ENCODE measurements around the gene RNASEH2A. TPM values are rescaled to one million over a fixed set of nuclear protein-coding genes. Genes with fewer than 3 reads are reported as not detected.
A peak's percentile ranks its signal among the peaks of the same experiment; 100 is the strongest.

RNASEH2A gene
- polyA plus RNA-seq, 1 experiment, result 11.7 TPM

DNA sequence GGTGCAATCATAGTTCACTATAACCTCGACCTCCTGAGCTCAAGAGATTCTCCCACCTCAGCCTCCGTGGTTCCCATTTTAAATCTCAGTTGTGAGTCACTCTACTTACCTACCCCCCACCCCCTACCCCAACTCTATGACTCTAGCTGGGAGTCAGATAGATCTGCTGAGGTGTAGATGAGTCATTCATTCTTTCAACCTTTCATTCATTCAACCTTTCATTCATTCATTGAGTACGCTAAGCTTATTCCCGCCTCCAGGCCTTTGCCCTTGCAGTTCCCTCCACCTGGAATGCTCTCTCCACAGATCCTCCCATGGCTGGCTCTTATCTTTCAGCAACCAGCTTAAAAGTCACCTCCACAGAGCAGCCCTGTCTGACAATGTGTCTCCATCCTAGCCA, 30.8 kb downstream of the RNASEH2A start:
- DNase-seq (ENCODE audit: low read depth, low spot score), result no peak
- Histone ChIP-seq H3K4me3 (ENCODE audit: low read depth, low read length) (no peak overlapping the region), H3K9me3 (ENCODE audit: control insufficient read depth, insufficient read depth, low read length) (peaks cover 5% of the 10 kb centered on the region; the same call in 1 of the 2 replicates), H3K27me3 (ENCODE audit: control insufficient read depth, insufficient read depth, low read length) (peaks cover 82% of the 10 kb centered on the region), H3K27ac (ENCODE audit: low read depth, low read length) (no peak overlapping the region)
- ChIA-PET POLR2A (interaction anchor here (0.7 kb wide), 1 partner anchor 96 kb away, joined by 3 read pairs; the partner anchor contains the start of gene FARSA), CTCF (interaction anchor here (0.5 to 1.4 kb wide), 5 partner anchors 10 to 71 kb away, joined by 4 to 10 read pairs (median 5); no protein-coding TSS in a partner anchor)
- TF ChIP-seq, protein P1, sequence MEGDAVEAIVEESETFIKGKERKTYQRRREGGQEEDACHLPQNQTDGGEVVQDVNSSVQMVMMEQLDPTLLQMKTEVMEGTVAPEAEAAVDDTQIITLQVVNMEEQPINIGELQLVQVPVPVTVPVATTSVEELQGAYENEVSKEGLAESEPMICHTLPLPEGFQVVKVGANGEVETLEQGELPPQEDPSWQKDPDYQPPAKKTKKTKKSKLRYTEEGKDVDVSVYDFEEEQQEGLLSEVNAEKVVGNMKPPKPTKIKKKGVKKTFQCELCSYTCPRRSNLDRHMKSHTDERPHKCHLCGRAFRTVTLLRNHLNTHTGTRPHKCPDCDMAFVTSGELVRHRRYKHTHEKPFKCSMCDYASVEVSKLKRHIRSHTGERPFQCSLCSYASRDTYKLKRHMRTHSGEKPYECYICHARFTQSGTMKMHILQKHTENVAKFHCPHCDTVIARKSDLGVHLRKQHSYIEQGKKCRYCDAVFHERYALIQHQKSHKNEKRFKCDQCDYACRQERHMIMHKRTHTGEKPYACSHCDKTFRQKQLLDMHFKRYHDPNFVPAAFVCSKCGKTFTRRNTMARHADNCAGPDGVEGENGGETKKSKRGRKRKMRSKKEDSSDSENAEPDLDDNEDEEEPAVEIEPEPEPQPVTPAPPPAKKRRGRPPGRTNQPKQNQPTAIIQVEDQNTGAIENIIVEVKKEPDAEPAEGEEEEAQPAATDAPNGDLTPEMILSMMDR (IDR thresholded peaks at IDR 0.05; ENCODE audit: low read depth, low read length), result no peak

DNA sequence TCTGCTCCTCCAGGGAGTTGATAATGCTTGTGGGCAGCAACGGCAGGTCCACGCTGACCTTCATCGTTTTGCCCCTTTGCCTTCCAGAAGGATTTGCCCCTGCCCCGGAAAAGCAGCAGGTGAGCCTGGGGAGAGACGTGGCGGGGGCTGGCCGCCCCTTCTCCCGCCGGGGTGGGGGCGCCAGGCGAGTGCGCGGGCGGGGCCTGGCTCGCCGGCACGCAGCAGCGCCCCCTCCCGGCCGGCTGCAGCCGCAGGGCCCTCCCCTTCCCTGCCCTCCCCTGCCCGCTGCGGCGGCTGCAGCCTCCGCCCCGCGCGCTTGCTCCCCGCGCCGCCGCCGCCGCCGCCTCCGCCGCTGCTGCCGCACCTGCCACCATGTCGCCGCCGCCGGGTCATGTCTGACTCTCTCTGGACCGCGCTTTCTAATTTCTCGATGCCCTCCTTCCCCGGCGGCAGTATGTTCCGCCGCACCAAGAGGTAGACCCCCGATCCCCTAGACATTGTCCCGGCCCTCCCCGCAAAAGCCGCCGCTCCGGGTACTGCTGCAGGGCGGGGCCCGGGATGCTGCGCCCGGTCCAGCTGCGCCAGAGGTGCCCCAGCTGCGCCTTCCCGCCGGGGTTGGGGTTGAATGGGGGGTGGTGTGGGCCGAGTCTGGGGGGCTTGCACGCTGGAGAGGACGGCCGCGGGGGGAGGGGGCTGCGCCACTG, 31.9 kb downstream of the RNASEH2A start, which contains the start of gene MAST1:
Gene MAST1 (plus strand): TSS at position 334 of the 704 bp plus-strand sequence. CDS start 58 bp downstream, at position 392.
- Histone ChIP-seq H3K27me3 (ENCODE audit: control insufficient read depth, insufficient read depth, low read length) (peaks cover 82% of the 10 kb centered on the region), H3K4me3 (ENCODE audit: low read depth, low read length) (peak within 1 kb of the TSS; percentile 35), H3K9me3 (ENCODE audit: control insufficient read depth, insufficient read depth, low read length) (peaks cover 5% of the 10 kb centered on the region; the same call in 1 of the 2 replicates), H3K27ac (ENCODE audit: low read depth, low read length) (no peak within 1 kb of the TSS)
- no peak for DNase-seq (ENCODE audit: low read depth, low spot score)
- ChIA-PET CTCF (no interaction called here), POLR2A (no interaction called here)
- TF ChIP-seq, protein P1 (IDR thresholded peaks at IDR 0.05; ENCODE audit: low read depth, low read length), result no peak

DNA sequence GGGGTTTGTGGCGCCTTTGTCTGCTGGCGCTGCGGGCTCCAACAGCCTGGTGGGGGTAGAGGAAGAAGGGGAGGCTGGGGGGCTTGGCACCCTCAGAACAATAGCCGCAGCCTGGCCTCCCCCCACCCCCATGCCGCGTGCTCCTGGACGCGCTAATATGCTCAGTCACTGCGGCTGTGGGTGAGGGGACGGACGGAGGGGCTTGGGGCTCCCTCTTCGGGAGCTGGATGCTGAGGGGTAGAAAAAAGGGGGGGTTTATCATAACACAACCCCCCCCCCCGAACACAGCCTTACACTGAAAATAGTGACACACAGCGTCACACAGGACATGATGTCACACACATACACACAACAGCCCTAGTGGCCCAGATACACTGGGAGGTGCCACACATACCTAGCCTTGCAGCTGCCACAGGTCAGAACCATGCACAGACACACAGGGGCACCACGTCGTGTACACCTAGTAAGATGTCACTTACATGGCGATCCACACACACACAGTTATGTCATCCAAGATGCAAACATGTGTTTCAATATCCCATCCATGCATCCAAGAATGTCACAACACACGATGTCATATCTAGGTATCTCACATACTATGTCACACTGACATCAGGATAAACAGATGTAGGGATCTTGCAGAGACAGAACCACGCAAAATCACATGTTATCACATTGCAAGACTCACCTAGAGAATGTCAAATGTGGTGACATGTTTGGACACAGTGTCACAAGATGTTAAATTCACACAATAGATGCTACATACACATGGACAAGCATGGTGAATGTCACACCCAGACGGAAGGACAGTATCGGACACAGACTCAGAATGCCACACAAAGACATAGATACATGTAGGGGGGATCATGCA, 32.7 kb downstream of the RNASEH2A start:
- H3K27ac ChIP-seq (ENCODE audit: low read depth, low read length), result no peak overlapping the region
- TF ChIP-seq, protein P1 (IDR thresholded peaks at IDR 0.05; ENCODE audit: low read depth, low read length), result no peak
- CTCF ChIA-PET, result no interaction called here
- peaks cover 5% of the 10 kb centered on the region; the same call in 1 of the 2 replicates for H3K9me3 ChIP-seq (ENCODE audit: control insufficient read depth, insufficient read depth, low read length)
- peaks cover 79% of the 10 kb centered on the region for H3K27me3 ChIP-seq (ENCODE audit: control insufficient read depth, insufficient read depth, low read length)
- H3K4me3 ChIP-seq (ENCODE audit: low read depth, low read length), result no peak overlapping the region
- POLR2A ChIA-PET, result no interaction called here
- no peak for DNase-seq (ENCODE audit: low read depth, low spot score)

DNA sequence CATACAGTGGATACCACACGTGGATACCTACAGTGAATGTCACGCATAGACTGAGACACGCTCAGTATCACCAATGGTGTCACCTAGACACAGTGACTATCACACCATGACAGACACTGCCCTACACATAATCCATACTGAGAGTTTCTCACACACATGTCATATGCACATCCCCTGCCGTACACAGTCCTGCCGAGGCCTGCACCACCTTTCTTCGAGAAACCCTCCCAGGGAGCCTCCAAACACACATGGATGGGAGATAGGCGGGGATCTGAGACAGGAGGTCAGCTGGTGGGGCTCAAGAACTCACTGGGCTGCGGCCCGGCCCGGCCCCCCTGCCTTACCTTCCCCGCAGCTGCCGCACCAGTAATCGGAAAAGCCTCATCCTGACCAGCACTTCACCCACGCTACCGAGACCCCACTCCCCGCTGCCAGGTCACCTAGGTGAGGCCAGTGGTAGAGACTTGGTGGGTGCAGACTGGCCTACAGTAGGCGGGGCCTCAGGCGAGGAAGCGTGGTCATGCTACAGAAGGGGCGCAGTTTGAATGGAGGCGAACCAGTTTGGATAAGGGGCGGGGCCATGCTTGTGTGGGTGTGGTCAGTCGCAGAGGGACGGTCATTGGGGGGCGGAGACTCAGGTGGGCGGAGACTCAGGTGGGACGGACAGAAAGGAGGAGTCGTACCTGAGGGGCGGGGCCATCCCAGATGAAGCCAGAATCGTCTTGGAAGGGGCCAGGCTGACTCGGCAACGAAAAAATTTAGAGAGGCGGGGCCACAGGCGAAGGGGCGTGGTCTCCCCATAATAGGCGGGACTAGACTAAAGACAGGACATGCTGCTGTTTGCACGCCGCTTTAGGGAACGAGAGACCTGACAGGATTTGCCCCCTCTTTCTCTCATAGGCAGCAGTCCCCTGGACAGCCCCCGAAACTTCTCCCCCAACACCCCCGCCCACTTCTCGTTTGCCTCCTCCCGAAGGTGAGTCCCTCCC, 34.0 kb downstream of the RNASEH2A start:
- no peak overlapping the region for H3K27ac ChIP-seq (ENCODE audit: low read depth, low read length)
- ChIA-PET CTCF (no interaction called here), POLR2A (no interaction called here)
- peaks cover 5% of the 10 kb centered on the region; the same call in 1 of the 2 replicates for H3K9me3 ChIP-seq (ENCODE audit: control insufficient read depth, insufficient read depth, low read length)
- TF ChIP-seq, protein P1 (IDR thresholded peaks at IDR 0.05; ENCODE audit: low read depth, low read length), result no peak
- H3K27me3 ChIP-seq (ENCODE audit: control insufficient read depth, insufficient read depth, low read length), result peaks cover 67% of the 10 kb centered on the region
- DNase-seq (ENCODE audit: low read depth, low spot score), result no peak
- H3K4me3 ChIP-seq (ENCODE audit: low read depth, low read length), result peak overlapping the region; percentile 43

Measured in AG04450 (cell line).